ENCODE results near the gene CD247. TPM values are rescaled to one million over a fixed set of nuclear protein-coding genes. Genes with fewer than 3 reads are reported as not detected.

The CD247 gene
- total and polyA plus RNA-seq, 10 of the 15 experiments (the other 5 are each of a cell fraction or from before 2014, with no cell fraction given): 0.10 to 0.77 (median 0.30) TPM

GRCh38 chr1:167463875-167464575 is 54.3 kb downstream of the CD247 start (continued):
- TF ChIP-seq PBX3 (IDR thresholded peaks at IDR 0.05; ENCODE audit: insufficient replicate concordance, low read depth, low read length) (no peak), TARDBP (IDR thresholded peaks at IDR 0.05; ENCODE audit: borderline replicate concordance) (no peak), MEF2A (IDR thresholded peaks at IDR 0.05; ENCODE audit: insufficient read depth, low read depth, low read length) (no peak), RCOR1 (conservative IDR thresholded peaks at IDR 0.05; ENCODE audit: low read depth, low read length) (no peak), NKRF (conservative IDR thresholded peaks at IDR 0.05) (no peak), KLF5 (IDR thresholded peaks at IDR 0.05; ENCODE audit: partially characterized antibody) (no peak), ZNF207 (IDR thresholded peaks at IDR 0.05; ENCODE audit: borderline replicate concordance) (no peak)

- ChIA-PET CTCF (no interaction called here), RAD21 (ENCODE audit: unreplicated experiment) (no interaction called here), POLR2A (no interaction called here), SMC1A (ENCODE audit: uncharacterized antibody, unreplicated experiment) (no interaction called here)
- no peak overlapping the region for H3K4me2 ChIP-seq (ENCODE audit: control insufficient read depth, insufficient read depth)
- H3K9me3 ChIP-seq (replicated peaks; ENCODE audit: control insufficient read depth, insufficient read depth, low read length): no peaks in the 10 kb centered on the region
- H3K27me3 ChIP-seq (replicated peaks in 1 of 2; ENCODE audit: control insufficient read depth in 2 of 2, insufficient read depth in 2 of 2, low read length in 1 of 2): no peaks in the 10 kb centered on the region
- in situ Hi-C loops (cut with MboI) (no loop called here), intact Hi-C loops (cut with micrococcal nuclease; ENCODE audit: unreplicated experiment) (no loop called here)
- ATAC-seq (no peak), DNase-seq (ENCODE audit: low read depth, low spot score) (no peak), FAIRE-seq (no peak)
- BruUV-seq (replicated peaks): no TSS peak
- WGBS (ENCODE audit: insufficient coverage, insufficient replicate concordance, low lambda C conversion rate, missing lambda C conversion rate): 10% methylated on average over 4 of the region's 4 CpGs
- no peaks in the 10 kb centered on the region for H4K20me1 ChIP-seq (ENCODE audit: control insufficient read depth, insufficient read depth)
- H3K27ac ChIP-seq (ENCODE audit: control insufficient read depth, insufficient read depth): no peak overlapping the region
- no peak overlapping the region for H3K4me3 ChIP-seq
- H2AFZ ChIP-seq (ENCODE audit: control insufficient read depth, low read depth, low read length): no peak overlapping the region
- H3K36me3 ChIP-seq (ENCODE audit: control insufficient read depth in 2 of 2, insufficient read depth in 2 of 2, low read length in 1 of 2): no peaks in the 10 kb centered on the region
- H3K4me1 ChIP-seq (ENCODE audit: control insufficient read depth, insufficient read depth, low read length): no peaks in the 10 kb centered on the region
- no peak overlapping the region for H3K9ac ChIP-seq (ENCODE audit: control insufficient read depth, insufficient read depth, low read length)
- H3K79me2 ChIP-seq (ENCODE audit: control insufficient read depth, insufficient read depth, low read length): no peaks in the 10 kb centered on the region
- TF ChIP-seq JUNB (IDR thresholded peaks at IDR 0.05) (no peak), TCF3 (IDR thresholded peaks at IDR 0.05; ENCODE audit: borderline replicate concordance, insufficient read depth, low read depth, low read length) (no peak), NFXL1 (IDR thresholded peaks at IDR 0.05; ENCODE audit: borderline replicate concordance) (no peak), IKZF1 (conservative IDR thresholded peaks at IDR 0.05) (no peak), HSF1 (IDR thresholded peaks at IDR 0.05; ENCODE audit: low read depth, low read length) (no peak), ATF7 (IDR thresholded peaks at IDR 0.05; ENCODE audit: low read depth) (no peak), RB1 (IDR thresholded peaks at IDR 0.05; ENCODE audit: borderline replicate concordance) (no peak), FOXM1 (IDR thresholded peaks at IDR 0.05; ENCODE audit: low read depth, low read length) (no peak), PML (IDR thresholded peaks at IDR 0.05; ENCODE audit: low read length) (no peak), POLR2AphosphoS2 (IDR thresholded peaks at IDR 0.05; ENCODE audit: low read depth, low read length) (no peak)
Measured at GRCh38 chr1:167463080-167463479, 55.2 kb downstream of the CD247 start.
